ENCODE results near the gene PRLH.
"Not testable (repeated sequence)": the region's sequence is repeated elsewhere in the genome, so short reads cannot be mapped to it uniquely, and the experiment has no call there.

The PRLH gene

DNA sequence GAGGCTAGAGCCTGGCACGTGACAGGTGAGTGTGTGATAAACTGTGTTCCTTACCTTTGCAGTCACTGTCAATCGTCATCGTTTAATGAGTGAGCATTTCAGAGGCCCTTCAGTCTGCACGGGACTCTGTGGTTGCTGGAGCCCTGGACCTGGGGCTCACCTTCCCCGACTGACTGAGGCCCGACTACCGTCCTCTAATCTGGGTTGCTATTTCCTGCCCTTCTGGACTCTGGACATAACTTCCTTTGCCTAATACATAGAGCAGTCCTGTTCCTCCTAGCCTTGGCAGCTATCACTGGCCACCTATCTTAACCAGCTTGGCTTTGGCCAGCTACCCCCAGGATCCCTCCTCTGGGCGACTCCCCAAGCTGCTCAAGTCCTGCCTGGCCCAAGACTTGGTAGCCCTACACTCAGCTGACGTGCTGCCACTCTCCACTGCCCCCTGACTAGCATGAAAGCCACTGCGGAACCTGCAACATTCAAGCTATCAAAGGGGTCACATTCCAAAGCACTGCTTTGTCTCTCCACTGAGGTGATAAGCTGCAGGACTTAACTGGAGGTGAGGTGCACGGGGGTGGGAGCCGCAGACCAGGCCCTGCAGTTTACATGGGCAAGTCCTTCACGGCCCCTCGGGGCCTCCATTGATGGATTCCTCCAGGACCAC, 35.2 kb downstream of the PRLH start:
- DNase-seq (ENCODE audit: low read depth): no peak

DNA sequence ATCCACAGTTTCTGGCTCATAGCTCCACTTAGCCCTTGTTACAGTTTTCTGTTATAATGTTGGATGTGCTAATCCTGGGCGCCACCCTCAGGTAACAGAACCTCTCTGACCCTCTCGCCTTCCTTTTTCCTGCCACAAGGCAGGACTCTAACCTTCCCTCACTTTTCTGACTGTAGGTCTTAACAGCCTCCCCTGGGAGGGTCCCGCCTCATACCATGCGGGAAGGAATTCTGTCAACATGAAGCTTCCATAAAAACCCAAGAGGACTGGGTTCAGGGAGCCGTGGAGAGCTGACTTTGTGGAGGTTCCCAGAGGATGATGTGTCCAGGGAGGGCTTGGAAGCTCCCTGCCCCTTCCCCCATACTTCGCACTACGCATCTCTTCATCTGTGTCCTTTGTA, 36.0 kb downstream of the PRLH start:
- no peak for DNase-seq (ENCODE audit: low read depth)

DNA sequence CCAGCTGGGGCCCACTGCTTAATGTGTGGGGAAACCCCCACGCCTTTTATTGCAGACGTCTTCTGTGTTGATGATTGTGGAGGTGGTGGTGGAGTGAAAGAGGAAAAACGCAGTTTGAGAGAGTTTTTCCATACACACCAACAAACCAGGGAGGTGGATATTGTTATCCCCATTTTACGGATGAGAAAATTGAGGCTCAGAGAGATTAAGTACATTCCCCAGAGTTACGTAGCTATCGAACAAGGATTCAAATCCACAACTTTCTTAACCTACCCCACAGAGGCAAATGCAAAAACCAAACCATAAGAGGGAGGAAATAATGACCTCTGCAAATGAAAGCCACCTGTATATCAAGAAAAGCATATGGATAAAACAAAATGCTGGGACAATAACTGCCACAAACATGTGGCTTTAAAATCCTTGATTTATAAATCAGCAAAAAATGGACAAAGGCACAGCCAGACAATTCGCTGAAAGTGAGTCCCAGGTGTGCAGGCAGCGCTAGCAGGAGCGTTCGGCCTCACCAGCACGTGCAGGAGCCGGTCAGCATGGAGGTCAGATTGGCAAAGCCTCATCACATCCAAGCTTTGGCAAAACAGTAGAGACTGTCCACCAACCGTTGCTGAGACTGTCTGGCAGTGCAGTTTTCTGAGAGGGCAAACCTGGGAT, 36.8 kb downstream of the PRLH start:
- DNase-seq (ENCODE audit: low read depth): no peak

DNA sequence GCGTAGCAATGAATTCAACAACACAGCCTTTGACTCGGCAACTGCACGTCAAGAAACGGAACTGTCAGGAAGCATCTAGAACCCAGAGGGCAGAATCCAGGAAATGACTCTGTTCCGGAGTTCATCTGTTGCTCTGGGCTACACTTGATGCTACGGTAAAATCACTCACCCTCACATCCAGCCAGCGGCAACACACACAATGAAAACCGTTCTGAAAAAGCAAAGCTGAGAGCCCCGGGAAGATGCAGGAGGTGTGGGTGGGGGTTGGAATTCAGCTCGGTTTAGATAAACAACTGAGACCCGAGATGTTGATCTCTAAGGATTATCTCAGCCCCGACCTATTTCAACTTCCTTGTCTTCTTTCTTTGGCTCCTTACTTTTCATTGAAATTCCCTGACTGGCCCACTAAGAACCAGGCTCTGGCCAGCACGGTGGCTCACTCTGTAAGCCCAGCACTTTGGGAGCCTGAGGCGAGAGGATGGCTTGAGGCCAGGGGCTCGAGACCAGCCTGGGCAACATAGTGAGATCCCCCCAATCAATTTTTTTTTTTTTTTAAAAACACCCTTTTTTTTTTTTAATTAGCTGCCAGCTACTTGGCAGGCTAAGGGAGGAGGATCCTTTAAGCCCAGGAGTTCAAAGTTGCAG, 37.5 kb downstream of the PRLH start:
- DNase-seq (ENCODE audit: low read depth): peak; percentile 23

DNA sequence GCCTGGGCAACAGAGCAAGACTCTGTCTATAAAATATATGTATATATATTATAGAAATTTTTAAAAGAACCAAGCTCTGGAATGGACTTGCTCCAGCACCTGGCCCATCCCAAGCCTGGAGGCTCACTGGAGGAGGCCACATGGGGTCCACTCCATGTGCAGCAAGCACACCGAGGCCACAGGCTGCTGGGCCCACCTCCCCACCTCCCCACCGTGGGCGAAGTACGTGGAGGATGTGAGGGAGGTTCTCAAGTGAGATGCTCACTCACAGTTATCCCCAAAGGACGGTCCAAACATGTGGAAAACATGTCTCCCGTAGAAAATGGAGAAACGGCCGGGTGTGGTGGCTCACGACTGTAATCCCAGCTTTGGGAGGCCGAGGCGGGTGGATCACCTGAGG, 38.0 kb downstream of the PRLH start:
- no peak for DNase-seq (ENCODE audit: low read depth)

DNA sequence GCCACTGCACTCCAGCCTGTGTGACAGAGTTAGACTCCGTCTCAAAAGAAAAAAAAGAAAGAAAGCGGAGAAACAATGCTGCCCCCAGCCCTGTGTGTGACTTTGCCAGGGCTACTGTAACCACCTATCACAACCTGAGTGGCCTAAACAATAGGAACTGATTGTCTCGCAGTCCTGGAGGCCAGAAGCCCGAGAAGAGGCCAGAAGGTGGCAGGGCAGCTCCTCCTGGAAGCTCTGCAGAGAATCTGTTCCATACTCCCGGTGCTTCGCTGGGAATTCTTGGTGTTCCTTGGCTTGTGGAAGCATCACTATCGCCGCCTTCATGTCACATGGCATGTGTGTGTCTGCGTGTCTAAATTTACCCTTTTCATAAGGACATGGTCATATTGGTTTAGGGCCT, 38.6 kb downstream of the PRLH start:
- no peak for DNase-seq (ENCODE audit: low read depth)

DNA sequence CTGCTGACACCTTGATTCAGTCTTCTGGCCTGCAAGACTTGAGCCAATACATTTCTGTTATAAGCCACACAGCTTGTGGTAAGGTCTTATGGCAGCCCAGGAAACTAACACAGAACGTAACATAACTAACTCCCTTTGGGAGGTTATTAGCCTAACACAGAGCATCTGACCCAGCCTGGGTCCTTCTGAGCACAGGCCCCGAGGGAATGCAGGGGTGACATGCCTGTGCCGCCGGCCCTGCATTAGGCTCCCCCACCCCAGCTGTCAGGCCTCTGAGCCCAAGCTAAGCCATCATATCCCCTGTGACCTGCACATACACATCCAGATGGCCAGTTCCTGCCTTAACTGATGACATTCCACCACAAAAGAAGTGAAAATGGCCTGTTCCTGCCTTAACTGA, 40.1 kb downstream of the PRLH start:
- DNase-seq (ENCODE audit: low read depth): not testable (repeated sequence)

DNA sequence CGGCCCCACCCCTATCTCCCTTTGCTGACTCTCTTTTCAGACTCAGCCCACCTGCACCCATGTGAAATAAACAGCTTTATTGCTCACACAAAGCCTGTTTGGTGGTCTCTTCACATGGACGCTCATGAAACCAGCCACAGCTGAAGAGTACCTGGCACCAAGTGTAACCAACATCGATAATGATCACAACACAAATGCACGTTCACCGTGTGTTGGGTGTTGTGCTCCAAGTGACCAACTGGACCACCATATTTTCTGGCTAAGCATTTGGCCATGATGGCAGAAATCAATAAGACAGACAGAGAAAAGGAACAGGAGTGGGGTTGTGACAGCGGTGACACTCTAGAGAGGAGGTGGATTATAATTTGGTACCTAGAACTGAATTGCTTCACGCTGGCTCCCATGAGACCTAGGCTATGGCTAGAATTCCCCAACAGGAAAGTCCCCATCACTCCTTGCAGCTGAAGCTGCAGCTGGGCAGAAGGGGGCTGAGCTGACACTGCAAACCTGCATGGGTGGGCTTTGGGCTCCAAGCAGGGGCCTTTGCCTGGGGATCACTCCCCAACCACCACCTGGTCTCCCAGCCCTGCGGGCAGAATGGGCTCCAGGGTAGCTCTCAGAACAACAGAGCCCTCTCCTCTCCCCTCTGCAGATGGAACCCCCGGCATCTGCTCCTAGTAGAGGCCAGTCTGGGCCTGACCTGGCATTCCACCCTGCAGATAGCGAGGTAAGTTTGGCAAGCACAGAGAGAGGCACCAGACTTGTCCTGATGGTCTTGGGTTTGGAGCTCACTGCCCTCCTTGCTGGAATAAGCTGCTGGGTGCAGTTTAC, 46.4 kb downstream of the PRLH start:
- no peak for DNase-seq (ENCODE audit: low read depth)

DNA sequence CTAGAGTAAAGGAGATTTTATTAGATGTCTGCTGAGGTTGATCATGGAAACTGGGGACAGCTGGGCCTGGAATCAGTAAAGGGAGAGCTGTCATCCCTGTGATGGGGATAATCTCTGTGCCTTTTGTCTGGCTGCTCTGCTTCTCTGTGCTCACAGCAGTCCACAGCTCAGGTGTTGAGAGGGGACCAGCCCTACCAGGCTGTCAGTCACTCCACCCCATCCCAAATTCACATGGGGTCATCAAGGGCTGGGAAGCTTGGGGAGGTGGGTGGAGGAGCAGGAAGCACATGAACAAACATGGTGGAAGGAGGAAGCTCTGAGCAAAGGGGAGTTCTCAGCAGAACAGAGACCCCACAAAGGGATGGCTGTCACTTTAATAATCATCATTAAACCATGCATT, 47.3 kb downstream of the PRLH start:
- no peak for DNase-seq (ENCODE audit: low read depth)

DNA sequence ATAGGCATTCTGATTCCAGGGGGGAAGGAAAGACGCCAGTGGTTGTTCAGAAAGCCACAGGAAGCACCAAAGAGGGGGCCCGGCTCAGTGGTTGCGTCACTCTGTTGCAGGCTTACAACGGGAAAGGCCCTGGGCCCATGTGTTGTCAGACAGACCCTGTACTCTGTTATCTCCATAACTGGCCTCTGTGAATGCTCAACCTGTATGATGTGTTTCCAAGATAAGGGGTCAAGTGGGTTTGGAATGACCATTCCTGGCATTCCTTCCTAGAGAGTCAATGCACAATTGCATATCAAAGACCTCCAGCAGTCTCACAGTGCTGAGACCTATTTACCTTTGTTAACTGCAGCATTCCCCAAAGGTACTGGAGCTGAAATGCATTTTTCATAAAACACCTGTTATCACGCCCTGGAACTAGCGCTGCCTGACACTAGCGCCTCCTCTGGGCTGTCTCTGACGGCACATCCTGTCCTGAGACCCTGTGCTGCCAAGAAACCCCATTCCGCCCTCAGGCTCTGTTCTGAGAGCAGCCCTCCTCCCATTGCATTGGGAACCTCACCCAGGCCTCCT, 47.9 kb downstream of the PRLH start:
- no peak for DNase-seq (ENCODE audit: low read depth)

DNA sequence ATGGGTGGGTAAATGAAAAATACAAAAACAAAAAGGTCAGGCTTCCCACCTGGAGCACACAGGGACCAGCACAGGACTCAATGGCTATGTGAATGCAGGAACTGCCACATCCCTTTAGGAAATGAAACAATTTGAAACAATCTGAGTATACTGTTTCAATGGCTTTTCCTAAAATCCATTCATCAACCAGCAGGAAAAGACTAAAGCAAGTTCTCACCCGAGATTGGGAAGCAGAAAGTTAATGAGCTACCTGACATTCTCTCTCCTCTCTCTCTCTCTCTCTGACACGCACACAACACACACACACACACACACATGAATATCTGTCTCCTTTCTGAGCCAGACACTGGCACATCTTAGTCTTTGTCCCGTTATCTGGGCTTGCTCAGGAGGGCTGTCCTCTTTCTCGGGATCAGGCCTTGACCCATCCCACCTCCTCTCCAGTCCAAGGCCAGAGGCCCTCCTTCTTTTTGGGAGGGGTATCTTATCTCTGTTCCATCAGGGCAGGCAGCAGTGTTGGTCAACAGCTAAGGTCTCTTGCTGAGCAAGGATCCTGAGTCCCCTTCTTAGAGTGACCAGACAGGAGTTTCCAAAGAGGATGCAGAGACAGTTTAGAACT, 49.4 kb downstream of the PRLH start:
- no peak for DNase-seq (ENCODE audit: low read depth)

DNA sequence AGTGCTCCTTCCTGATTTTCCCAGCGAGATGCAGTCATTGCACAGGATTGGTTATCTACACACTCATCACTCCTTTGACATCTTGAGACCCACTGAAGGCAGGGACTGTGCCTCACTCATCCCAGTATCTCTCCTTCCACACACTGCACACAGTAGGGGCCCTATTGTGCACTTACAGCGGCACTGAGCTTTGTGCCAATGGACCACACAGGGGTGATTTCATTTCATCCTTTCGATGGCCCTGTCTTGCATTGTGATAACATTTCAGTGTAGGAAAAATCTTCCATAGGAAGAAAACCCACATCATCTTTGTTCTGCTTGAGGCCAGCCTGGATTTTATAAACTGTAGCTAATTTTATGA, 50.0 kb downstream of the PRLH start:
- DNase-seq (ENCODE audit: low read depth): no peak

Measured in activated T-helper 1 cell treated with Interleukin-2 at 50 U/mL for 16 hours (primary cell).